Mesendoderm (in vitro differentiated cells): ENCODE data around the gene KLHL40.

Experiments
- DNase-seq: peaks from one replicate; pipeline ENCODE4 v3.0.0; 2013
- H2AK5ac ChIP-seq: 2 replicates; pipeline ENCODE4 v1.6.1; 2013; ENCODE audit warnings: low read length, inconsistent platforms
- H2BK120ac ChIP-seq: 2 replicates; pipeline ENCODE4 v1.6.1; 2013; ENCODE audit warnings: low read depth, mild to moderate bottlenecking, low read length, moderate library complexity, mixed read lengths
- H2BK15ac ChIP-seq: replicated peaks from 2 replicates; pipeline ENCODE4 v1.6.1; 2013; ENCODE audit warnings: low read depth, mild to moderate bottlenecking, moderate library complexity
- H2BK5ac ChIP-seq: 2 replicates; pipeline ENCODE4 v1.6.1; 2013; ENCODE audit warnings: low read length, inconsistent platforms
- H3K18ac ChIP-seq: 2 replicates; pipeline ENCODE4 v1.6.1; 2013; ENCODE audit warnings: mild to moderate bottlenecking, low read length, mixed read lengths
- H3K23ac ChIP-seq: one replicate; pipeline ENCODE4 v1.6.1; 2013; ENCODE audit warnings: low read length
- H3K27ac ChIP-seq: 2 replicates; pipeline ENCODE4 v1.5.1; 2013; ENCODE audit warnings: low read depth, mild to moderate bottlenecking, inconsistent platforms, low read length, moderate library complexity
- H3K27me3 ChIP-seq: 2 replicates; pipeline ENCODE4 v1.6.1; 2013; ENCODE audit warnings: low read length, control low read depth, mild to moderate bottlenecking, inconsistent platforms; ENCODE audit not compliant: insufficient read depth, poor library complexity
- H3K36me3 ChIP-seq: 2 replicates; pipeline ENCODE4 v1.6.1; 2013; ENCODE audit warnings: low read length, inconsistent platforms; ENCODE audit not compliant: control insufficient read depth, insufficient read depth
- H3K4ac ChIP-seq: one replicate; pipeline ENCODE4 v1.6.1; 2013; ENCODE audit warnings: low read depth, mild to moderate bottlenecking, low read length, moderate library complexity
- H3K4me1 ChIP-seq: 2 replicates; pipeline ENCODE4 v1.6.1; 2013; ENCODE audit warnings: low read depth, low read length, inconsistent platforms; ENCODE audit not compliant: control insufficient read depth
- H3K4me2 ChIP-seq: 2 replicates; pipeline ENCODE4 v1.6.1; 2013; ENCODE audit warnings: low read length
- H3K4me3 ChIP-seq: 2 replicates; pipeline ENCODE4 v1.5.1; 2013; ENCODE audit warnings: mild to moderate bottlenecking, low read length
- H3K56ac ChIP-seq: one replicate; pipeline ENCODE4 v1.6.1; 2013; ENCODE audit warnings: low read length
- H3K79me1 ChIP-seq: 2 replicates; pipeline ENCODE4 v1.6.1; 2013; ENCODE audit warnings: low read length, inconsistent platforms
- H3K79me2 ChIP-seq: 2 replicates; pipeline ENCODE4 v1.6.1; 2013; ENCODE audit warnings: mild to moderate bottlenecking, low read length; ENCODE audit not compliant: control insufficient read depth, insufficient read depth
- H3K9ac ChIP-seq: 2 replicates; pipeline ENCODE4 v1.6.1; 2013; ENCODE audit warnings: low read length, inconsistent platforms
- H4K5ac ChIP-seq: one replicate; pipeline ENCODE4 v1.6.1; 2013; ENCODE audit warnings: low read length
- H4K8ac ChIP-seq: one replicate; pipeline ENCODE4 v1.6.1; 2013; ENCODE audit warnings: low read depth, mild to moderate bottlenecking, control low read depth, low read length, moderate library complexity
- WGBS: extraction: QIAGEN DNeasy Blood & Tissue Kit; methylation state at CpG from one replicate; pipeline ENCODE4 v1.1.7; 2013; ENCODE audit warnings: low lambda C conversion rate, missing lambda C conversion rate; ENCODE audit not compliant: insufficient coverage; ENCODE audit errors: extremely low coverage; 5-methylcytosine and 5-hydroxymethylcytosine counted together

The KLHL40 gene

GRCh38 chr3:42732829-42733459, 47.6 kb downstream of the KLHL40 start:
- Histone ChIP-seq H3K4me2 (no peak overlapping the region), H3K79me1 (no peaks in the 10 kb centered on the region), H2BK120ac (no peak overlapping the region), H3K18ac (no peak overlapping the region), H2BK5ac (no peak overlapping the region), H3K4me1 (peaks cover 6% of the 10 kb centered on the region), H2BK15ac (no peak overlapping the region), H3K27ac (no peak overlapping the region), H2AK5ac (no peak overlapping the region), H3K56ac (no peak overlapping the region), H4K8ac (no peak overlapping the region), H3K9ac (no peak overlapping the region), H4K5ac (no peak overlapping the region), H3K36me3 (no peaks in the 10 kb centered on the region), H3K4me3 (no peak overlapping the region), H3K4ac (no peak overlapping the region), H3K79me2 (no peaks in the 10 kb centered on the region), H3K23ac (no peak overlapping the region), H3K27me3 (no peaks in the 10 kb centered on the region)
- DNase-seq = peak; percentile 47
- no CpG with 5 or more reads among the region's 9 CpGs for WGBS

GRCh38 chr3:42733501-42734262, 48.3 kb downstream of the KLHL40 start:
- no peak overlapping the region for H3K27ac ChIP-seq
- peaks cover 6% of the 10 kb centered on the region for H3K4me1 ChIP-seq
- no peaks in the 10 kb centered on the region for H3K79me1 ChIP-seq
- H3K4ac ChIP-seq = no peak overlapping the region
- no peak overlapping the region for H2BK15ac ChIP-seq
- no peak overlapping the region for H3K4me2 ChIP-seq
- no peak for DNase-seq
- no peak overlapping the region for H3K9ac ChIP-seq
- no peak overlapping the region for H2AK5ac ChIP-seq
- H2BK120ac ChIP-seq = no peak overlapping the region
- no CpG with 5 or more reads among the region's 13 CpGs for WGBS
- H3K56ac ChIP-seq = no peak overlapping the region
- H3K23ac ChIP-seq = peak overlapping the region; percentile 15
- H3K79me2 ChIP-seq = no peaks in the 10 kb centered on the region
- no peak overlapping the region for H3K18ac ChIP-seq
- H4K5ac ChIP-seq = no peak overlapping the region
- no peak overlapping the region for H3K4me3 ChIP-seq
- no peaks in the 10 kb centered on the region for H3K27me3 ChIP-seq
- no peak overlapping the region for H2BK5ac ChIP-seq
- no peak overlapping the region for H4K8ac ChIP-seq
- no peaks in the 10 kb centered on the region for H3K36me3 ChIP-seq

DNA sequence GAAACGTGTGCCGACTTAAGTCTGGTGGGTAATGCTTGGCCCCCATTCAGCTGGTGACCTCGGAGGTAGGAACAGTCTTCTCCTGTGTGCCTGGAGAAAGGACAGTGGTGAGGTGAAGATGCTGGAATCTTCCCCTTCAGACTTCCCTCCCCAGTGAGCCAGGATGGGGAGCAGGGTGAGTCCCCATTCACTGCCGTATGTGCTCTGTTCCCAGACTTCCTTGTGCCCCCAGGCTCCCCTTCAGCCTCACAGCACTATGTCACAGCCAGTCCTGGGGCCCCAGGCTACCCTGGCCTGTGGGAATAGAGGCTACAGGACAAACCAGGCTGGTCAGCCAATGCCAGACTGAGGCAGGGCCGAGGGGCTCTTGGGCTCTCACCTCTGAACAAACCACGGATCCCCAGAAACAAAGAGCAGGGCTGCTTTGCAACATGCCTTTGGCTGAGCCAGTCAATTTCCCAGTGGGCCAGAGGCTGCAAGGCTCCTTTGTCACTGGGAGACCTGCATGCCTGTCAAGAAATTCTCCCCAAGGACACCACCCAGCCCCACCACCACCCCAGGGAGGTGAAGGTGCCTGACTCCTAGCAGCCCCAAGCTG, 49.0 kb downstream of the KLHL40 start:
- no peak overlapping the region for H2BK120ac ChIP-seq
- H2BK15ac ChIP-seq = no peak overlapping the region
- no peak overlapping the region for H3K18ac ChIP-seq
- no peak overlapping the region for H3K4me3 ChIP-seq
- H3K4ac ChIP-seq = no peak overlapping the region
- WGBS = no CpG with 5 or more reads among the region's 6 CpGs
- H4K5ac ChIP-seq = no peak overlapping the region
- H3K27me3 ChIP-seq = no peaks in the 10 kb centered on the region
- H3K23ac ChIP-seq = peak overlapping the region; percentile 15
- H3K27ac ChIP-seq = no peak overlapping the region
- H2BK5ac ChIP-seq = no peak overlapping the region
- no peaks in the 10 kb centered on the region for H3K36me3 ChIP-seq
- H3K9ac ChIP-seq = no peak overlapping the region
- no peak overlapping the region for H3K56ac ChIP-seq
- no peak overlapping the region for H3K4me2 ChIP-seq
- H4K8ac ChIP-seq = no peak overlapping the region
- no peaks in the 10 kb centered on the region for H3K79me1 ChIP-seq
- H3K79me2 ChIP-seq = no peaks in the 10 kb centered on the region
- no peak for DNase-seq
- H3K4me1 ChIP-seq = peaks cover 6% of the 10 kb centered on the region
- H2AK5ac ChIP-seq = no peak overlapping the region

GRCh38 chr3:42735019-42735418, 49.7 kb downstream of the KLHL40 start:
- H3K18ac ChIP-seq = no peak overlapping the region
- H3K4ac ChIP-seq = no peak overlapping the region
- H3K27me3 ChIP-seq = no peaks in the 10 kb centered on the region
- H2BK15ac ChIP-seq = no peak overlapping the region
- peaks cover 6% of the 10 kb centered on the region for H3K4me1 ChIP-seq
- H3K4me2 ChIP-seq = no peak overlapping the region
- no peak overlapping the region for H2BK120ac ChIP-seq
- H3K56ac ChIP-seq = no peak overlapping the region
- no peak overlapping the region for H3K27ac ChIP-seq
- no peaks in the 10 kb centered on the region for H3K79me2 ChIP-seq
- H3K9ac ChIP-seq = no peak overlapping the region
- H3K4me3 ChIP-seq = no peak overlapping the region
- H3K36me3 ChIP-seq = no peaks in the 10 kb centered on the region
- H2BK5ac ChIP-seq = no peak overlapping the region
- no peaks in the 10 kb centered on the region for H3K79me1 ChIP-seq
- no peak for DNase-seq
- WGBS = no CpG with 5 or more reads among the region's 8 CpGs
- H4K5ac ChIP-seq = no peak overlapping the region
- H2AK5ac ChIP-seq = no peak overlapping the region
- no peak overlapping the region for H4K8ac ChIP-seq
- H3K23ac ChIP-seq = no peak overlapping the region

GRCh38 chr3:42735615-42736014, 50.3 kb downstream of the KLHL40 start:
- Histone ChIP-seq H3K79me2 (no peaks in the 10 kb centered on the region), H3K27me3 (no peaks in the 10 kb centered on the region), H4K8ac (no peak overlapping the region), H3K4me2 (no peak overlapping the region), H3K9ac (no peak overlapping the region), H2AK5ac (no peak overlapping the region), H3K36me3 (no peaks in the 10 kb centered on the region), H4K5ac (no peak overlapping the region), H2BK5ac (no peak overlapping the region), H3K4ac (no peak overlapping the region), H3K4me1 (peaks cover 6% of the 10 kb centered on the region), H3K27ac (no peak overlapping the region), H2BK120ac (no peak overlapping the region), H2BK15ac (no peak overlapping the region), H3K56ac (peak overlapping the region; percentile 43), H3K4me3 (no peak overlapping the region), H3K79me1 (no peaks in the 10 kb centered on the region), H3K18ac (no peak overlapping the region), H3K23ac (no peak overlapping the region)
- no CpG with 5 or more reads among the region's 12 CpGs for WGBS
- no peak for DNase-seq
